RPMI7951 (cell line): ENCODE measurements around the gene SMARCA2. TPM values are rescaled to one million over a fixed set of nuclear protein-coding genes. Genes with fewer than 3 reads are reported as not detected.

Experiments used
- DNase-seq: peaks from one replicate; pipeline ENCODE4 v3.0.0-alpha.2; 2012; ENCODE audit warnings: low read depth
- total RNA-seq: library from RNA; depleted of rRNA; stranded (reverse); fragments of >200 nt; shearing (Covaris generic); gene quantifications from 2 replicates; pipeline ENCODE4 v1.2.3, GENCODE V29; 2014

Gene SMARCA2
- total RNA-seq, 1 experiment from 2014 or later = 64.2 TPM

GRCh38 chr9:2039294-2040180 is 24.4 kb downstream of the SMARCA2 start:
- no peak for DNase-seq

- DNase-seq = no peak
Observed at GRCh38 chr9:2040828-2041227, 25.7 kb downstream of the SMARCA2 start.

GRCh38 chr9:2041736-2042135 is 26.6 kb downstream of the SMARCA2 start:
- no peak for DNase-seq

DNA sequence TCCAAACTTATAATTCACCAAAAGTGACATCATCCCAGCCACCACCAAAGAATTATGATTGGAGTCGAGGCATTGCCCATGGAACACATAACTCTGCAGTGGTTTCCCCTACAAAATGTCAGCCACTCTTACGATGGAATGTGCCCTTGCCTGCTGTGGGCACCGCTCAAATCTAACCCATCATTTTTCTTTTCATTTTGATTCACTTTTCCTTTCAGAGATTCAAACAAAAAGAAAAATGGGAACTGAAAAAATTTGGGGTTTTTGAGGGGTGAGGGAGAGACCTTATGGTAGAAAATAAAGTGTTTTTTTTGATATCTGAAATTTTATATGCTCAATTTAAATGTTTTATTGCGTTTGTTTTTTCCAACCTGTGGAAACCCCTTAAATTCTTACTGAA is 28.1 kb downstream of the SMARCA2 start:
- no peak for DNase-seq

DNA sequence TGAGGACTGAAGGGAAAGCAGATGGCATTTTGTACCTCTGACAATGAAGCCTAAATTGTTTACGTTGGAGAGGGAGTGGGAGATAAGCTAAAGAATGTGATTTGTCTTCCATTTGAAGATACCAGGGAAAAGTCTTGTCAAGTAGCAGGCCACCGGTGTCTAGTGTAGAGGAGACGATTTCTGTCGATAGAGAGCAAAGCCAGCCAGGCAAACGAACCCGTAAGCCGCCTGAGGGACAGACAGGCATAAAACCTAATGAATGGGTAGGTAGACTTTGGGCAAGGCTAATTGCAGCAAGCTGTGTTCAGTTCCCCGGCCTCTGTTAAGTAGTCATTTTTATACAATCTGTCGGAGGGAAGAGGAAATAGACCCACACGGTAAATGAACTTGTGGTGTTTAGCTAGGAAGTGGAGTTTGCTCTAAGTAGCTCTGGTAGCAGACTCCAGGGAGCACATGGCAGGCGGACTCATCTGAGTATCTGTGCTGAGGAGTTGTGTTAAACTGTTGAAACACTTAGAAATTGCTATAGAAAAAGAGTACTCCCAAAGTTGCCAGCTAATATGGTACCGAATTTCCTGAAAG is 28.8 kb downstream of the SMARCA2 start:
- no peak for DNase-seq

DNA sequence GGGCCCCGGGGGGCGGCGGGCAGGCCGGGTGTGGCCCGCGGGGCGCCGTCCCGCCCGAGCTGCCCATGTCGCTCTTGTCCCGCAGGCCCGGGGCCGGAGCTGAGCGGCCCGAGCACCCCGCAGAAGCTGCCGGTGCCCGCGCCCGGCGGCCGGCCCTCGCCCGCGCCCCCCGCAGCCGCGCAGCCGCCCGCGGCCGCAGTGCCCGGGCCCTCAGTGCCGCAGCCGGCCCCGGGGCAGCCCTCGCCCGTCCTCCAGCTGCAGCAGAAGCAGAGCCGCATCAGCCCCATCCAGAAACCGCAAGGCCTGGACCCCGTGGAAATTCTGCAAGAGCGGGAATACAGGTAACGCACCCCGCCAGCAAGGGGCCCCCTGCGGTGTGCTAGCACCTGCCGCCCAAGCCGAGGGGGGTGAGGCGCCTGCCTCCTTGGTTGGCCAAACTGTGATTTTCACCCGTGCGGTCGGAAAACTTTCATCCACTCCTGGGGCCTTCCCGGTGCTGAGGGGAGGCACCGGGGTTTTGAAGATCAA is 32.1 kb downstream of the SMARCA2 start:
- DNase-seq = no peak

GRCh38 chr9:2047916-2048315 is 32.8 kb downstream of the SMARCA2 start:
- no peak for DNase-seq

DNA sequence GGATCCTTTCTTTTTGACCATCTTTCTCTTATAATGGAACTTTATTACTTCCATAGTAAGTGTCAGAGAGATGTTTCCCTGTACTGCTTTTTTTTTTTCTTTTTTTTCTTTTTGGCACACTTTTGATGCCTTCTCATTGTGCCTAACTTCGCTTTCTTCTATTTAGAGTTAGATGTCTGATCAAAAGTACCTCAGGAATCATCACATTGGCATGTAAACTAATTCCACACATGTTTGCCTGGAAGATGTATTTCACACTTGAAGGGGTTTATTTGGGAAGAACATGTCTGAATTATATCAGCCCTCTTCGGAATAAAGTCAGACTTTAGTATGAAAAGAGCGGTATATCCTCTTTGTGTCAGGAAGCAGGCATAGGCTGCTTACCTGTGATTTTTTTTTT is 35.1 kb downstream of the SMARCA2 start:
- DNase-seq = no peak

DNA sequence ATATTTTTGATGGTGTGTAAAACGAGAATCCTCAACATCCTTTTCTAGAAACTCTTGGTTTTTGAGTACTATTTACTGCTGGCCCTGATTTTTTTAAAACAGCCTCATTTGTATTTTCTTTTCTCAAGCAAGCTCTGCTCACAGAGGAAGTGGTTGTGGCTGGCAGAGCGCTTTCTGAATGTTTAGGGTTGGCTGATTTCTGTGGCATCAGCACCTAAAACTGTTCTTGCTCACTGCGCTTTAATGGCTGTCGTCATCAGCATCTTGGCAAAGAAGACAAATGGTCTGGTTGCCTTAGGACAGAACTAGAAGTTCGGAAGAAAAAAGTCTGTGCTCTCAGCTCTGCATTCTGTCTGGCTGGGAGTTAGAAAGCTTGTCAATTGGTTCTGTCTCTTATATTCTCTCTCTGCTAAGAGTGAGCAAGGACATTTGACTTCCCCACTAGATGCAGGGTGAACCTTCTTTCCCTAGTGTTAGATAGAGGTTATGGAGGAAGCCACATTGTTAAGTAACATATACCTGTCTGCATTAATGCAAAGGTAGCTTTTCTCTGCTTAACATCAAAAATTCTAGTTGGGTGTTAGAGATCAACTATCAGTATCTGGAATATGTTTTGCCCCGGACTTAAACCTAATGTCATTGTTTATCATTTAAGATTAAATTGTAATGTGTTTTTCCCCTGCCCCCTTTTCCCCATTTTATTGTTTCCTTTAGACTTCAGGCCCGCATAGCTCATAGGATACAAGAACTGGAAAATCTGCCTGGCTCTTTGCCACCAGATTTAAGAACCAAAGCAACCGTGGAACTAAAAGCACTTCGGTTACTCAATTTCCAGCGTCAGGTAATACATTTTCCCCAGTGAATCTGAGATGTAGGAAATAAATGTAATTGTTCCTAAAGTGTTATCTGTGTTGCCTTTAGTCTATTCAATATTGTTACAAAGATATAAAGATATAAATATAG is 39.0 kb downstream of the SMARCA2 start:
- no peak for DNase-seq

GRCh38 chr9:2055203-2055658 is 40.1 kb downstream of the SMARCA2 start:
- no peak for DNase-seq

DNA sequence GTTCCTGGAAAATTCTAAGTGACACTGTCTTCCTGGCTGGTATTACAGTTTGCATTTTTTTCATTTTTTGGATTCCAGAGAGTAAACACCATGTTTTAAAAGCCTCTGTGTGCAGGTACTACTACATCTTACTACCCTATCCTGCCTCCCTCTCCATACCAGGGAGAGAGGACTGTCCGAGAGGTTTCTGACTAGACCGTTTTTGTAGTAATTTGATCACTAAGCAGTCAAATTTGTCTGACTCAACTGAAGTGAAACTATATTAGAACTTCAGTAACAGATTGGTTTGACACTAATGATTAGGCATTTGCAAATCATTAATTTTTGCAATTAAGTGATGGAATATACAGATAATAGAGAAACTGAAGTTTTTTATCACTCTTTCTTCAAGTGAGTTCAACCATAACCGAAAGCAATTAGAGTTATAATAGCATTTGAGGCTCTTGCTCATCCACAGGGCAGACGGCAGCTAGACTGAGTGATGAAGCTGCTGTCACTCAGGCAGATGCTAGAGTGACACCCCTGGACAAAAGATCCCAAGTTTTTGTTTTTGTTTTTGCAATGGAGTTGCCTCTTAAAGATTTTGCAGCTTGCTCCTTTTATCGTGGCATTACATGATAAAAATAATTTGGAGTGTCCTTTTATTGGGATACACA is 44.3 kb downstream of the SMARCA2 start:
- DNase-seq = no peak

GRCh38 chr9:2060424-2060823 is 45.3 kb downstream of the SMARCA2 start:
- DNase-seq = no peak

DNA sequence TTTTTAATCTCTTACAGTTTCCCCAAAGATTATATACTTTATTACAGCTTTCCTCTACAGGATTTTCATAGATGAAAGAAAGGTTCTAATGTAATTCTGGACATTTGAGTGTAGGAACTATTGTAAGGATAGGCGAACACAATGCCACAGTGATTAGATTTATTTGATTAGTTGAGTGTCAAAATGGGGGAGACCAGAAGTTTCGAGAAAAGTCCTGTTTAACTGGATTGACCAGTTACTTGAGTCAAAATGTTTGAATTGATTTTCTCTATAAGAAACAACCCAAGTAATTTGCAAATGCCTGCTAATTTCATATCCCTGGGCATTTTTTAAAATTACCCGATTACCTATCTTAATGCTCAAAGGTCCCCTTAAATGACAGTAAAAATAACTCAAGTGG is 50.6 kb downstream of the SMARCA2 start:
- no peak for DNase-seq

- DNase-seq = peak; percentile 2
Observed at GRCh38 chr9:2066312-2067273, 51.4 kb downstream of the SMARCA2 start.

DNA sequence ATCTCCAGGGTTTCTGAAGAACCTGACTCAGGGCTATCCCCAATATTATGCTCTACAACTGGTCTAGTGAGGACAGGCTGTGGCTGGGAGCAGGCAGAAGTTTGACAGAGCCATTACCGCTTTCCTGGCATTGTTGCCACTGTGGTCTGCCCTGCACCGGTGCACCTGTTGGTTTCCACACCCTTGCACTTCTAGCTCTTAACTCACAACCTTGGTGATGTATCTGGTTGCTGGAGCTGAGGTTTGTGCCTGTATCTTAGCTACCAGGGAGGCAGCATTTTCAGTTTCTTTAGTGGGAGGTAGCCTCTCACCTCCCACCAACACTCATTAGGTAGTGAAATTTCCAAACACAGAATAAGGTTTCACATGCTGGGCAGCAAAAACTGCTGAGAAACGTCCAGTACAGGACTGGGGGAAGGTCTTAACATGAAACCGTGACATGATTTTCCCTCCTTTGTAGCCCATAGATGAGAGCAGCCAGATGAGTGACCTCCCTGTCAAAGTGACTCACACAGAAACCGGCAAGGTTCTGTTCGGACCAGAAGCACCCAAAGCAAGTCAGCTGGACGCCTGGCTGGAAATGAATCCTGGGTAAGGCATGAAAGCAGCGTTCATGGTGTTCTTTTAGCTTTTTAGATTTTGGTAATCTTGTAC is 57.7 kb downstream of the SMARCA2 start:
- DNase-seq = no peak

DNA sequence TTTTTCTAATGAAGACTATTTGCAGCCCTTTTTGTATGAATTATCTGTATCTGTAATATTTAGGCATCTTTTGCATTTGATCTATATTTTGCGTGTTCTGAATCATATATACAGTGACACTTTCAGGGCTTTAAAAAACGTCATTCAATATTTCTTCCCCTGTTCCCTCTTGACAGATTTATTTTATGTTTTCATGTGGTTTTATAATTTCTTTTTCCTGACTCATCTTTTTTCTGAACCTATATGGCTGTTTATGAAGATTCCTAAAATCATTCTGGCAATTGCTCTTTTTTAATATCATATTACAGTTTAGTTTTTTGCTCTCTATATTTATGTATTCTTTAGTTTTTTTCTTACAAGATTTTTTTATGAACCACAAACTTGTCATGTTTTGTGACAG is 67.6 kb downstream of the SMARCA2 start:
- no peak for DNase-seq

- DNase-seq = no peak
Observed at GRCh38 chr9:2083479-2083878, 68.3 kb downstream of the SMARCA2 start.

GRCh38 chr9:2085716-2086115 is 70.6 kb downstream of the SMARCA2 start:
- DNase-seq = peak; percentile 48

DNA sequence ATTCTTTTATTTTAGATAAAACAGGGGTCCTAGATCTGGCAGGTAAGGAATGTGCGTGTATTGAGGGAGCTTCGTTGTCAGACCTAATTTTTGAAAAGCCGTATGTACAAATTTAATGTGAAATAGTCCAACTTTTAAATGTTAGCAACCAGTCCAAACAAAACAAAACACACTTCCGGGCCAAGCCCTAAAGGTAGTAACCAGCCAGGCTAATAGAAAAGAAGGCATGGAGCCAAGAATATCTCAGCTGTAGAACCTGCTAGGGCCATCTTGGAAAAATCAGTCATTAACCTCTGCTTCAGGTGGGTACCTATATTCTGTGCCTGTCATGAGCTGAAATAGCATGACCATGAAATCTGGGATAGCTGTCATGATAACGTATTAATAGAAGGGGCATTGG is 71.0 kb downstream of the SMARCA2 start:
- no peak for DNase-seq

GRCh38 chr9:2086971-2087370 is 71.8 kb downstream of the SMARCA2 start:
- DNase-seq = no peak
